Right atrium auricular region (tissue), 2 donors: ENCODE data around the gene CDKAL1. TPM values are rescaled to one million over a fixed set of nuclear protein-coding genes. Genes with fewer than 3 reads are reported as not detected.

Source experiments
- DNase-seq: peaks from one replicate; pipeline ENCODE4 v3.0.0-alpha.2; 2019; ENCODE audit warnings: low spot score
- H3K27ac ChIP-seq, 2 donors: fragments of 200-600 bp; sonication (generic); 1 replicate in 1 of 2; 2 replicates in 1 of 2; pipeline ENCODE4 v1.5.1; 2016 to 2019
- H3K27me3 ChIP-seq, 2 donors: fragments of 200-600 bp; sonication (generic); one replicate each; pipeline versions ENCODE4 v1.5.1 to v1.6.0; 2017 to 2019
- H3K36me3 ChIP-seq: fragments of 200-600 bp; sonication (generic); one replicate; pipeline ENCODE4 v1.5.1; 2016
- H3K4me1 ChIP-seq, 2 donors: fragments of 200-600 bp; sonication (generic); one replicate each; pipeline versions ENCODE4 v1.5.1 to v1.6.0; 2017 to 2019
- H3K4me3 ChIP-seq, 2 donors: fragments of 200-600 bp; sonication (generic); 1 replicate in 1 of 2; 2 replicates in 1 of 2; pipeline ENCODE4 v1.5.1; 2017 to 2019; ENCODE audit warnings: mild to moderate bottlenecking in 1 of 2, moderate library complexity in 1 of 2
- H3K9me3 ChIP-seq, 2 donors: fragments of 200-600 bp; sonication (generic); one replicate each; pipeline ENCODE4 v1.5.1; 2019
- CTCF ChIP-seq, 2 donors: fragments of 200-600 bp; sonication (generic); IDR thresholded peaks; one replicate each; pipeline ENCODE4 v1.5.1; 2019; ENCODE audit warnings: antibody characterized with exemption in 2 of 2
- total RNA-seq, 2 donors: library from RNA; depleted of rRNA; stranded (reverse); fragments of >200 nt; gene quantifications; one replicate each; pipeline ENCODE4 v1.1.0, GENCODE V29; 2016

Gene CDKAL1
- total RNA-seq, 2 donors from 2014 or later = 8.8 to 10.5 TPM

- Histone ChIP-seq H3K27me3 (no peaks in the 10 kb centered on the region), H3K36me3 (no peaks in the 10 kb centered on the region), H3K4me3 (no peak overlapping the region), H3K4me1 (no peaks in the 10 kb centered on the region), H3K9me3 (no peaks in the 10 kb centered on the region), H3K27ac (no peak overlapping the region)
- no peak for TF ChIP-seq CTCF (IDR thresholded peaks at IDR 0.05)
- DNase-seq = no peak
Measured at GRCh38 chr6:20652299-20653084, 118.2 kb downstream of the CDKAL1 start.

- no peak for DNase-seq
- TF ChIP-seq CTCF (IDR thresholded peaks at IDR 0.05) = no peak
- Histone ChIP-seq H3K27ac (no peak overlapping the region), H3K4me1 (no peaks in the 10 kb centered on the region), H3K9me3 (no peaks in the 10 kb centered on the region), H3K4me3 (no peak overlapping the region), H3K36me3 (no peaks in the 10 kb centered on the region), H3K27me3 (no peaks in the 10 kb centered on the region)
Measured at GRCh38 chr6:20653085-20653479, 118.8 kb downstream of the CDKAL1 start.

GRCh38 chr6:20655317-20655716 is 121.1 kb downstream of the CDKAL1 start:
- no peak for TF ChIP-seq CTCF (IDR thresholded peaks at IDR 0.05)
- H3K27me3 ChIP-seq = no peaks in the 10 kb centered on the region
- no peak overlapping the region for H3K4me3 ChIP-seq
- H3K9me3 ChIP-seq = no peaks in the 10 kb centered on the region
- no peak for DNase-seq
- H3K4me1 ChIP-seq = no peaks in the 10 kb centered on the region
- no peak overlapping the region for H3K27ac ChIP-seq
- no peaks in the 10 kb centered on the region for H3K36me3 ChIP-seq

- H3K4me3 ChIP-seq = no peak overlapping the region
- no peak overlapping the region for H3K27ac ChIP-seq
- H3K36me3 ChIP-seq = no peaks in the 10 kb centered on the region
- H3K4me1 ChIP-seq = peaks cover 0 to 5% of the 10 kb centered on the region in 2 donors
- H3K9me3 ChIP-seq = no peaks in the 10 kb centered on the region
- no peak for TF ChIP-seq CTCF (IDR thresholded peaks at IDR 0.05)
- no peaks in the 10 kb centered on the region for H3K27me3 ChIP-seq
- DNase-seq = no peak
Measured at GRCh38 chr6:20657274-20657800, 123.1 kb downstream of the CDKAL1 start.

- TF ChIP-seq CTCF (IDR thresholded peaks at IDR 0.05) = no peak
- no peaks in the 10 kb centered on the region for H3K9me3 ChIP-seq
- H3K4me1 ChIP-seq = peaks cover 0 to 5% of the 10 kb centered on the region in 2 donors
- H3K4me3 ChIP-seq = no peak overlapping the region
- no peaks in the 10 kb centered on the region for H3K36me3 ChIP-seq
- DNase-seq = no peak
- H3K27ac ChIP-seq = no peak overlapping the region
- H3K27me3 ChIP-seq = no peaks in the 10 kb centered on the region
Measured at GRCh38 chr6:20658053-20658452, 123.8 kb downstream of the CDKAL1 start.
